DOHH2 (cell line): Measurements from ENCODE around the gene GJC1.

ENCODE experiments used
- EZH2phosphoT487 ChIP-seq: fragments of 200-600 bp; sonication (generic); IDR thresholded peaks from 2 replicates; pipeline ENCODE4 v1.6.1; 2017; ENCODE audit warnings: borderline replicate concordance, mild to moderate bottlenecking, antibody characterized with exemption, low read length, moderate library complexity, mixed read lengths
- TF ChIP-seq, protein P1 (sequence below): fragments of 200-600 bp; sonication (generic); IDR thresholded peaks from one replicate; pipeline ENCODE4 v1.5.1; 2014; ENCODE audit warnings: antibody characterized with exemption, mild to moderate bottlenecking, low read depth, low read length; ENCODE audit not compliant: poor library complexity, severe bottlenecking

DNA sequence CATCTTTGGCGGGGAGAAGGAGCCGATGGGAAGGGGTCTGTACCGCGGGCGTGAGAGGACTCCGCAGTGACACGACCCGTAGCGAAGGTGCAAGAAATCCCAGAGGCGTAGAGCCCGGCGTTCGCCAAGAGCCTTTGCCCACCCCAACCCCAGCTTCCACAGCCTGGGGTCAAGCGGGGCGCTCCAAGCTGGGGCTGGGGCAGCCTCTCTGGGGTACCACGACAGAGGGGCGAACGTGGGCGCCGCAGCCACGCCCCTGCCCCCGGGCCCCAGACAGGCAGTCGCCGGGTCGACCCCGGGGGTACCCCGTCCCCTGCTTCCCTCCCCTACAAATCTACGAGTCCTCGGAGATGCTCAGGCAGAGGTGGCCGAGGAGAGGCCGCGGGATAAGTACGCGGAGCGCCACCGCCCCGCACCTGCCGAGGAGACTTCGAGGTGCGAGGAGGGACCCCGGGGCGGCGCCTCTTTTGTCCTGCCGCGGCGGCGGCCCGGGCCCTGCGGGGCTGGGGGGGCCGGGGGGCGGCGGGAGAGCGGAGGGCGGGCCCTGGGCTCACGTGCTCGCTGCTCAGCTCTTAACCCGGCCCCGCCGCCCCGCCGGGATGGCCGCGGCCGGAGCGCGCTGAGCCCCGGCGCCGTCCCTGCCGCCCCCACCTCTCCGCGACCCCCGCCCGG is 71.5 kb downstream of the GJC1 start, which contains the start of gene ADAM11:
- TF ChIP-seq, protein P1, sequence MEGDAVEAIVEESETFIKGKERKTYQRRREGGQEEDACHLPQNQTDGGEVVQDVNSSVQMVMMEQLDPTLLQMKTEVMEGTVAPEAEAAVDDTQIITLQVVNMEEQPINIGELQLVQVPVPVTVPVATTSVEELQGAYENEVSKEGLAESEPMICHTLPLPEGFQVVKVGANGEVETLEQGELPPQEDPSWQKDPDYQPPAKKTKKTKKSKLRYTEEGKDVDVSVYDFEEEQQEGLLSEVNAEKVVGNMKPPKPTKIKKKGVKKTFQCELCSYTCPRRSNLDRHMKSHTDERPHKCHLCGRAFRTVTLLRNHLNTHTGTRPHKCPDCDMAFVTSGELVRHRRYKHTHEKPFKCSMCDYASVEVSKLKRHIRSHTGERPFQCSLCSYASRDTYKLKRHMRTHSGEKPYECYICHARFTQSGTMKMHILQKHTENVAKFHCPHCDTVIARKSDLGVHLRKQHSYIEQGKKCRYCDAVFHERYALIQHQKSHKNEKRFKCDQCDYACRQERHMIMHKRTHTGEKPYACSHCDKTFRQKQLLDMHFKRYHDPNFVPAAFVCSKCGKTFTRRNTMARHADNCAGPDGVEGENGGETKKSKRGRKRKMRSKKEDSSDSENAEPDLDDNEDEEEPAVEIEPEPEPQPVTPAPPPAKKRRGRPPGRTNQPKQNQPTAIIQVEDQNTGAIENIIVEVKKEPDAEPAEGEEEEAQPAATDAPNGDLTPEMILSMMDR: no peak
- TF ChIP-seq EZH2phosphoT487: no peak
